HUDEP-2 (cell line): ENCODE measurements around the gene SERPINC1.
"Not testable (repeated sequence)": the region's sequence is repeated elsewhere in the genome, so short reads cannot be mapped to it uniquely, and the experiment has no call there.

Experiments
- DNase-seq, 76 experiments: peaks; one replicate each; lab custom pipeline; 2025; ENCODE audit not compliant: unreplicated experiment in 76 of 76; lab: John Stamatoyannopoulos, UW

The SERPINC1 gene

GRCh38 chr1:173864179-173864867 lies 52.8 kb downstream of the SERPINC1 start:
- DNase-seq = no peak

- DNase-seq = peak in 6 of 76 experiments; percentile 18 to 56 (median 44)
Observed at GRCh38 chr1:173863224-173864161, 53.6 kb downstream of the SERPINC1 start.

DNA sequence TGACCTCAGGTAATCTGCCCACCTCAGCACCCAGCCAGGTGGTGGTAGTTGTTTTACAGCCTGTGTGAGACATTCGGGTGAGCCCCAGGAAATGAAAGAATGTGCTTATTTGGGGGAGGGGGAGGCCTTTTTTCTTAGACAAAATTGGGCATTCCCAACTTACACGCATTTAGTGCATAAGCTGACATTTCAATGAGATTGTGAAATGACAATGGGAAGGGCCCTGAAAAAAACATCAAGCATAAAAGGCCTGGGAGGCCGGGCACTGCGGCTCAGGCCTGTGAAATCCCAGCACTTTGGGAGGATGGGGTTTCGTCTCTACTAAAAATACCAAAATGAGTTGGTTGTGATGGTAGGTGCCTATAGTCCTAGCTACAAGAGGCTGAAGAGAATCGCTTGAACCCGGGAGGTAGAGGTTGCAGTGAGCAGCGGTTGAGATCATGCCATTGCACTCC lies 54.3 kb downstream of the SERPINC1 start:
- peak in 16 of 76 experiments; percentile 14 to 75 (median 52) for DNase-seq

DNA sequence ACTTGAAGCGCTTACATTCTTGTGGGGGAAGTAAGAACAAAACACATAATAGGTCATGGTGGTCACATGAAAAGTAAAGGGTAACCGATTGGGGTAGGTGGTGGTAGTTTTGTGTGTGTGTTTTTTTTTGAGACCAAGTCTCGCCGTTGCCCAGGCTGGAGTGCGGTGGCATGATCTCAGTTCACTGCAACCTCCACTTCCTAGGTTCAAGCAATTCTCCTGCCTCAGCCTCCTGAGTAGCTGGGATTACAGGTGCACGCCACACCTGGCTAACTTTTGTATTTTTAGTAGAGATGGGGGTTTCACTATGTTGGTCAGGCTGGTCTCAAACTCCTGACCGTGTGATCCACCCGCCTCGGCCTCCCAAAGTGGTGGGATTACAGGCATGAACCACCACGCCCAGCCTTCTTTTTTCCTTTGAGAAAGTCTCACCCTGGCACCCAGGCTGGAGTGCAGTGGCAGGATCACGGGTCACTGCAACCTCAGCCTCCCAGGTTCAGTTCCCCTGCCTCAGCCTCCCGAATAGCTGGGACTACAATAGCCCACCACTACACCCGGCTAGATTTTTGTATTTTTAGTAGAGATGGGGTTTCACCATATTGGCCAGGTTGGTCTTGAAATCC lies 54.9 kb downstream of the SERPINC1 start:
- DNase-seq = peak in 51 of 76 experiments; percentile 14 to 75 (median 40)

DNA sequence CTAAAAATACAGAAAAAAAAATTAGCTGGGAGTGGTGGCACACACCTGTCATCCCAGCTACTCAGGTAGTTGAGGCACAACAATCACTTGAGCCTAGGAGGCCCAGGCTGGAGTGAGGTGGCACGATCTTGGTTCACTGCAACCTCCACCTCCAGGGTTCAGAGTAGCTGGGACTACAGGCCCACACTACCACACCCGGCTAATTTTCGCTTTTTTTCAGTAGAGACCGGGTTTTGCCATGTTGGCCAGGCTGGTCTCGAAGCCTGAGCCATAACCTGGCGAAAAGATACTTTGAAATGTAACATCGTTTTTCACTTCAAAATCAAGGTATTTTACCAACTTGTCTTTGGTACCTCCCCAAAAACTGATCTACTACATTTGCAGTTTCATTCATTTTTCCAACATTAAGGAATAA lies 55.4 kb downstream of the SERPINC1 start:
- DNase-seq = peak in 33 of 76 experiments; percentile 3 to 67 (median 35)

DNA sequence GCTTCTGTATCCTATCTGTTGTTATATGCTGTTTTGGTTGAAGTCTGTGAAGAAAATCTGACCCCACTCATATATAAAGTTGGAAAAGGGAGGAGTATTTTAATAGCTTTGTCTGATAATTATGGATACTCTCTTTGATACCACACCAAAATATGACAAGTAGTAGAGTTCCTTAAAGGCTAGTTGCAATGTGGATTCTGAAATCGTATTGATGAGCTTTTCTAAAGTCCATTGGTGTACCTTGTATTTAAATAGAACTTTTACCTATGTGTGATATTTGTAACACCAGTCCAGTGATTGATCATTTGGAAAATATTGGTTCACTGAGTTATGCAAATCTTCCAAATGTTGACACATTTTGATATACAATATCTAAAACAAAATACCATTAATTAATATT lies 57.1 kb downstream of the SERPINC1 start:
- DNase-seq = no peak

DNA sequence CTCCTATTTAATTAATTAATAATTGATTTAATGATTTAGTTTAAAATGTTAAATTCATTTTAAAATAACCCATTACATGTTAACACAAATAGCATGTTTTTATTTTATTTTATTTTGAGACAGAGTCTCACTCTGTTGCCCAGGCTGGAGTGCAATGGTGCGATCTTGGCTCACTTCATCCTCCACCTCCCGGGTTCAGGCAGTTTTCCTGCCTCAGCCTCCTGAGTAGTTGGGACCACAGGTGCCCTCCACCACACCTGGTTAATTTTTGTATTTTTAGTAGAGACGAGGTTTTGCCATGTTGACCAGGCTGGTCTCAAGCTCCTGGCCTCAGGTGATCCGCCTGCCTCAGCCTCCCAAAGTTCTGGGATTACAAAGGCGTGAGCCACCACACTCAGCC lies 57.6 kb downstream of the SERPINC1 start:
- DNase-seq = not testable (repeated sequence)

GRCh38 chr1:173857363-173857917 lies 59.7 kb downstream of the SERPINC1 start:
- DNase-seq = no peak

GRCh38 chr1:173856903-173857302 lies 60.2 kb downstream of the SERPINC1 start:
- DNase-seq = no peak

DNA sequence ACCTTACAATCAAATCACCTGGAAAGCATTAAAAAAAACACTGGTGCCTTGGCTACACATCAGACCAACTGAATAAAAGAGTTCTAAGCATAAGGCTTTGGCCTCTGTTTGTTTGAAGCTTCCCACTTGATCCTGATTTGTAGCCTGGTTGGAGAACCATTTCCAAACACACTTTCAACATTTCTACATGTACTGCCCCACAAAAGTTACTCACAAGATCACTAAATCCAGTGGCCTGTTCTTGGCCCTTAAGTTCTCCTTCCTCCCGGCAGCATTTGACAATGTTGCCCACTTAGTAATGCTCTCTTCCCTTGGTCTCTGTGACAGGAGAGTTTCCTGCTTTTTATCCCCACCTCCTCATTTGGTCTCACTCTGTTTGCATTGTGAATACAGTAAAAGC lies 61.1 kb downstream of the SERPINC1 start:
- no peak for DNase-seq
